Head of caudate nucleus (tissue), 42 donors: ENCODE results near the gene PROX1.
A peak's percentile ranks its signal among the peaks of the same experiment; 100 is the strongest.

ENCODE experiments used
- DNase-seq, 42 donors: peaks; one replicate each; pipeline versions ENCODE4 v3.0.0 to v3.0.0-alpha.2; 2020 to 2021; ENCODE audit warnings: mixed read lengths in 7 of 42
- intact Hi-C: fragments of 100-400 bp; cut with DNase I; formaldehyde crosslinking; loops from one replicate; pipeline ENCODE4 v1.15.0; 2022

The PROX1 gene, protein sequence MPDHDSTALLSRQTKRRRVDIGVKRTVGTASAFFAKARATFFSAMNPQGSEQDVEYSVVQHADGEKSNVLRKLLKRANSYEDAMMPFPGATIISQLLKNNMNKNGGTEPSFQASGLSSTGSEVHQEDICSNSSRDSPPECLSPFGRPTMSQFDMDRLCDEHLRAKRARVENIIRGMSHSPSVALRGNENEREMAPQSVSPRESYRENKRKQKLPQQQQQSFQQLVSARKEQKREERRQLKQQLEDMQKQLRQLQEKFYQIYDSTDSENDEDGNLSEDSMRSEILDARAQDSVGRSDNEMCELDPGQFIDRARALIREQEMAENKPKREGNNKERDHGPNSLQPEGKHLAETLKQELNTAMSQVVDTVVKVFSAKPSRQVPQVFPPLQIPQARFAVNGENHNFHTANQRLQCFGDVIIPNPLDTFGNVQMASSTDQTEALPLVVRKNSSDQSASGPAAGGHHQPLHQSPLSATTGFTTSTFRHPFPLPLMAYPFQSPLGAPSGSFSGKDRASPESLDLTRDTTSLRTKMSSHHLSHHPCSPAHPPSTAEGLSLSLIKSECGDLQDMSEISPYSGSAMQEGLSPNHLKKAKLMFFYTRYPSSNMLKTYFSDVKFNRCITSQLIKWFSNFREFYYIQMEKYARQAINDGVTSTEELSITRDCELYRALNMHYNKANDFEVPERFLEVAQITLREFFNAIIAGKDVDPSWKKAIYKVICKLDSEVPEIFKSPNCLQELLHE

DNA sequence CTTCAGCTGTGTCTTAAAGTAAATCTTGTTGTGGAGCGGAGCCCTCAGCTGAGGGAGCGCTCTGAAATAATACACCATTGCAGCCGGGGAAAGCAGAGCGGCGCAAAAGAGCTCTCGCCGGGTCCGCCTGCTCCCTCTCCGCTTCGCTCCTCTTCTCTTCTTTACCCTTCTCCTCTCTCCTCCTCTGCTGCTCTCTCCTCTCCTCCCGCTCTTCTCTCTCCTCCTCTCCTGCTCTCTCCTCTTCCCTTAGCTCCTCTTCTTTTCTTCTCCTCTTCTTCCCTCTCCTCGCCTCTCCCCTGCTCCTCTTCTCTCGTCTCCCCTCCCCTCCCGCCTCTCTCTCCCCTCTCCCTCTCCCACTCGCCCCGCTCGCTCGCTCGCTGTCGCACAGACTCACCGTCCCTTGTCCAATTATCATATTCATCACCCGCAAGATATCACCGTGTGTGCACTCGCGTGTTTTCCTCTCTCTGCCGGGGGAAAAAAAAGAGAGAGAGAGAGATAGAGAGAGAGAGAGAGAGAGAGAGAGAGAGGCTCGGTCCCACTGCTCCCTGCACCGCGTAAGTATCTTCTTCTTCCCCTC is at the start of gene PROX1:
Gene PROX1, plus strand, starts transcription at position 47 of the 580 bp plus-strand sequence. CDS start 8,563 bp downstream, outside the sequence.
- DNase-seq, result peak in 9 of 42 donors; percentile 34 to 91 (median 79)
- intact Hi-C loops, result loop anchor here (10.0 kb wide), 1 partner anchor 103 kb away; no protein-coding TSS in a partner anchor

DNA sequence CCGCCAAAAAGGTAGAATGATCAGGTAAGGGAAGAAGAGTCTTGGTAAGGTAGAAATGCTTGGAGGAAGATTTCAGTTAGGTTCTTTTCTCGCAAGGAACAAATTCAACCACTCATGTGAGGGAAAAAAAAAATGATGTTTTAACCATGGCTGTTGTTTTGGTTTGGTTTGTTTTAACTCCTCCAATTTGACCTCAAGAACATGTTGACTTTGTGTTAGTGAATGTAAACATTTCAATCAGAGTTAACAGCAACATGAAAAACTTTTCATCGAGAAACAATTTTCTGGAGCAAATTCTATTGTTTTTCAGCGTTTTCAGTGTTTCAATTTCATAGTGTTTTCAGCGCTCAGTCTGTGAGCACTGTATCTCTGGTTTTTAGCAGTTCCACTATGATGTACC is 49.0 kb upstream of the PROX1 start:
- intact Hi-C loops, result no loop called here
- DNase-seq, result no peak

DNA sequence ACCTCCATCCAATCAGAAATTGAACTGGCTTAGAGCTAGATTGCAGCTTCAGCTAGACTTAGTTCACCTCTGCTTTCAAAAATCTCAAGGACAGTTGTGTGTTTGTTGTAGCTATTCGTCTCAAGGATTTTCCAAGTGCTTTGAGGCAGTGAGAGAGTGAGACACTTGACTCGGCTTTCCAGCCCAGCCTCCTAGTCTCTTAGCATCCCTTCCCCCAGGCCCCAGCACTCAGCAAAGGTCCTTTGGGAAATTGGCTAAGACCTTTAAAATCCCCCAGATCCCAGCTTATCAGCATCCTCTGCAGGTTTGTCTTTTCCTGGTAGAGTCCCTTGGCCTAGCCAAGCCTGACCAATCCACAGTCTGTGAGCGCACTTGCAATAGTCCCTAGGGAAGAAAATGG is 47.9 kb upstream of the PROX1 start:
- DNase-seq, result no peak
- intact Hi-C loops, result no loop called here

DNA sequence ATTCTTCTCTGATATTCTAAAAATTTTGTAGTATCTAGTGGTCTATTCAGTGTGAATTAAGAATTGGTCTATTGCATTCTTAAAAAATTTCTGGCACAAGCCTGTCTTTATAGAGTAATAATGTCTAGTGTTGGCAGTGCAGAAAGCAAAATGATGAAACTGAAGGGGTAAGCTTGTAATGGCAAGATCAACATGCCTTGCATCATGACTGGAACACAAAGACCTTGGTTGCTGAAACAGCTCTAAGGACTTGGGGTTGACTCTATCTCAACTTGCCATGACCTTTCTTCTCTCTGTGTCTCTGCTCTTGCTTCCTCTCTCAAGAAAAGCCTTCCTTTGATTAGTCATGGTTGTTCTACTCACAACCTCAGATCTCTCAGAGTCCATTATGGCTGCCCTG is 46.8 kb upstream of the PROX1 start:
- intact Hi-C loops, result no loop called here
- no peak for DNase-seq

DNA sequence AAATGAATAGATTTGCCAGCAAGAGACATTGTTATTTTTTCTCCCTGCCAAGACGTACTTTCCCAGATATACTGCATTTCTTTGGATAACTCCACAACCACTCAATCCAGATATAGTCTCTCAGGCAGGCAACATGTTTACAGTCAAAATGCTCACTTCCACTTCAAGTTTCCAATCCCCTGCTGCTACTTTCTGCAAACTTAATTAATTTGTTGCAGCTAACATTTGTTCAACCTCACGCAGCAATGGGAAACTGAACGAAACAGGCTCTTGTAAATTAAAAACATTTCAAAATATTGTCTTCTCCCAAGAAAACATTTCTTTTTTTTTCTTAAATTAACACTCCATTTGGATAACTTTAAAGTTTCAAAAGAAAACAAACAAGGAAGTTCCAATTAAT is 45.7 kb upstream of the PROX1 start:
- DNase-seq, result no peak
- intact Hi-C loops, result no loop called here

DNA sequence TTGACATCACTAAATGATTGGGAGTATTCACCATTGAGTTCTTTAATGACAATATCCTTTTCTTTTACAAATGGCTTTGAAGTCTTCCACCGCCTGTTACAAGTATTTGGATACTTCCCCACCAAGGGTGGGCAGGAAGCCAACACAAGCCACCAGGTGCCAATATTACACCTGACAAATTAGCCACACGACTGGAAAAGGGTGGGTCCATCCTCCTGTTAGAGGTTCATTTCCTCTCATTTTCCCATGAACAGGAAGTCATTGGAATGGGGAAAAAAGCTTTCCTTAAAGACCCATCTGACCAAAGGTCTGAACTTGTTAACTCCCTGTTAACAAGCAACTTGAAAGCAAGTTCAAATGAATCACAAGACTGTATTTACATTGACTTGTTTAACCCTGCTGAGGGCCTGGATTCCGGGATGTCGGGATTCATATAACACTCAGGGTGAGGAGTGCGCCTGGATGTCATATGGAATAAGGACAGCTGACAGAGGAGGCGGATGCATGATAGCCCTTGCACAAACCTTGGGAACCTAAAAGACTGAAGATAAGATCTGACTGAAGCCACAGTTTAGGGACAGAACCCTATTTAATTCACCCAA is 40.5 kb upstream of the PROX1 start:
- no peak for DNase-seq
- intact Hi-C loops, result no loop called here

DNA sequence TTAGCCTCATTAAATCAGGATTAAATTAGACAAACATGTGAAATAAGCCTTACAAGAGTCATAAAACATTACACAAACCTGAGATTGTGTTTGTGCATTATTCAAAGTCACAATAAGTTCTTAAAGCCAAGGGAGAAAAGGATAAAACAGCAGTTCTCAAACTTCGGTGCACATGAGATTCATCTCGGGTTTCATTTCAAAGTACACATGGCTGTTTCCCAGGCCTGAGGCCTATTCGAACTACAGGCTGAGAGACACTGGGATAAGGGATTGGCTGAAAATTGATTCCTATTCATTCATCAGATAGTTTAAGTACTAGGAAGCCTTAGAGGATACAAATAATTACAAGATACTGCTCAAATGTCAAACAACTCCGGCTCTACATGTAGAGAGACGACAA is 35.9 kb upstream of the PROX1 start:
- DNase-seq, result no peak
- intact Hi-C loops, result no loop called here

DNA sequence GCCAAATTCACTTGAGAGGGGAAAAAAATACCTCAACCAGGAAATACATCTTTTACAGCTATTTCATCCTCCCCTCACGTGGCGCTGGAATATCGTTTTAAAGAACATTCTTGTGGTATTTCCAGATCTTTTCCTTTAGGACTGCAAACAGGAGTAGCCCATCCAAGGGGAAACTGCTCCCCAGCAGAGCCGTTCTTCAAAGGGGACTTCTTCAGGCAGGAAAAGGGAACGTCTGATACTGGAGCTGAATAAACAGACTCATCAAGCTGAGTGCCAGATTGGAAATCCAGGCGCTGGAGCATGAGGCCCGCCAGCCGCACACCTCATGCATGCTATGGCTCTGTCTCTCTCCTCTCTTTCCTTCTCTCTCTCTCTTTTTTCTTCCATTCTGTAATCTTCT is 34.0 kb upstream of the PROX1 start:
- intact Hi-C loops, result no loop called here

DNA sequence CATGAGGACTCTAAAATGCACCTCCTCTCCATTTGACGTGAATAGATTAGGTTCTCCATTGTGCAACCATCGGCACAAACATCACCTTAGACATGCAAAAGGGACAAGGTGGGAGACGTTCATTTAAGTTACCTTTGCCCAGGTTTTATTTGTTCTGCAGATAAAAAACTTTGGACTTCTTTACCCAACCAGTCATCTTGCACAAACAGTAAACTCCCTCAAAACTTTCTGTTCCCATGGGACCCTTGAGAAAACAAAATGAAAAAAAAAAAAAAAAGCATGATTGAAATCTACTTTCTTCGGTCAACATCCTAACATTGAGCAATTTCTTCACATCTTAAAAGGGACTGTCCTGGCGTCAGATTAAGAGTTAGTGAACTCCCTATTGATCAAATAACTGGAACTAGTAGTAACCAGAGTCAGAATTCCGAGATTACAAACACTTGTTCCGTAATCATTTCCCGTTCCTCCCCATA is 31.4 kb upstream of the PROX1 start:
- intact Hi-C loops, result no loop called here
- no peak for DNase-seq

More for the DNA sequence above, 34.0 kb upstream of the PROX1 start:
- DNase-seq, result no peak

DNA sequence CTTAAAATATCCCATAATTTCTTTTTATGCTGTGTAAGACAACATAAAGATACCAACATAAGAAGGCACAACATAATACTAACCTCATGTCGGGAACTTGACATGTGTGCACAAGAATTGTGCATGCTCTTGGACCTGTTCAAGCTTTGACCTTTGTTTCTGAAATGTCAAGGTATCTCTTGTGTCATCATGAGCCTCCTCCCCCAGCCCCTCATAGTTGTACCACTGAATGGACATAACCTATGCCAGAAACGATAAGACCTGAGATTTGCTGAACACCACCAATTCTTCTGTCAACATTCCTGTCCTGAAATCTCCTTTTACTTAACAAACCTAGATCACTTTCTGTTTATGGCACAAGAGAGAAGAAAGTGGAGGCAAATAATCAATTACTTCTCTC is 29.4 kb upstream of the PROX1 start:
- no peak for DNase-seq
- intact Hi-C loops, result no loop called here

DNA sequence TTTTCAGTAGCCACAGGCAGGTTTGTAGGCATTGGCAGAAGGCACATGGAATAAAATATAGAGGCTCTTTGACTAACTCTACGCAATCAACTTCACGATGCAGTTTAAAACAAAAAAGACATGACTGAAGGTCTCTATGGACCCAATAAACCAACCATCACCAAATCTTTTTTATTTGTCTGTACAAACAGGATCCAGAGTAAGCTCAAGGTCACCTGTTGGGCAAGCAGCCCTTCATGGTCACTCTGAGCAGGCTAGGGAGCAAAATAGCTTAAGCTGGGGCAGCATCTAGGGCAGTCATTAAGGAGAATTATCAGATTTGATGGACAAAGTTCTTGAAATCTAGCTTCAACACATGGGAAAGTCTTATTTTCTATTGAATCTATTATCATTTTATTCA is 26.8 kb upstream of the PROX1 start:
- intact Hi-C loops, result no loop called here
- no peak for DNase-seq

DNA sequence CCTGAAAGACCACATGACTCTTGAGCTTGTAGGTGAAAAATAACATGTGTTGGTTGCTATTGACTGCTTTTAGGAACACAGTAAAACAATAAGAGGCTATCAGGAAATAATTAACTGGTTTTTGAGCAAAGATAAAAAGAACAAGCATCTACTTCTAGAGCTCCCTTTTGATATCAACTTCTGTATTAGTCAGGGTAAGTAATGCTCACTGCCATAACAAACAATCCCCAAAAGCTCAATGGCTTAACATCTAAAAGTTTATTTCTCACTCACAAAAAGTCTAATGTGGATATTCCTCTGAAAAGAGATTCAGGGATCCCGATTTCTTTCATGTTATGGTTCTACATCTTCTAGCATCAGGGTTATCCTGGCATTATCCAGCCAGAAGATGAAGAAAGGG is 25.3 kb upstream of the PROX1 start:
- intact Hi-C loops, result no loop called here
- no peak for DNase-seq

DNA sequence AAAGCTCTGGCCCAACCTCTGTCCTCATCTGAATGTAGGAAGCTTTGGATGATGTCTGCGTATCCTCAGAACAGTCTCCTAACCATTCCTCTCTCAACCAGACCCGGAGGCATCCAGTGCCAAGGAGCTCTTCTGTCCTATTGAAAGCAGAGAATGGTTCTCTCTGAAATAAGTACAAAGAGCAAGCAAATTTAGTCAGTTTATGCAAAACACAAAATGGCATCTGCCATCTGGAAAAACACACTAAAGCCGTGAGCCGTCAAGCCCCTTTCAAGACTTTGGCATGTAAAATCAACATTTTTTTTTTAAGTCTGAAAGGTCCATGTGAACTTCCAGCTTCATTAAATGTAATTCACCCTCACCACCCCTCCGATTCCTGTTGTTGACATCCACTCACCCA is 21.7 kb upstream of the PROX1 start:
- no peak for DNase-seq
- intact Hi-C loops, result no loop called here

DNA sequence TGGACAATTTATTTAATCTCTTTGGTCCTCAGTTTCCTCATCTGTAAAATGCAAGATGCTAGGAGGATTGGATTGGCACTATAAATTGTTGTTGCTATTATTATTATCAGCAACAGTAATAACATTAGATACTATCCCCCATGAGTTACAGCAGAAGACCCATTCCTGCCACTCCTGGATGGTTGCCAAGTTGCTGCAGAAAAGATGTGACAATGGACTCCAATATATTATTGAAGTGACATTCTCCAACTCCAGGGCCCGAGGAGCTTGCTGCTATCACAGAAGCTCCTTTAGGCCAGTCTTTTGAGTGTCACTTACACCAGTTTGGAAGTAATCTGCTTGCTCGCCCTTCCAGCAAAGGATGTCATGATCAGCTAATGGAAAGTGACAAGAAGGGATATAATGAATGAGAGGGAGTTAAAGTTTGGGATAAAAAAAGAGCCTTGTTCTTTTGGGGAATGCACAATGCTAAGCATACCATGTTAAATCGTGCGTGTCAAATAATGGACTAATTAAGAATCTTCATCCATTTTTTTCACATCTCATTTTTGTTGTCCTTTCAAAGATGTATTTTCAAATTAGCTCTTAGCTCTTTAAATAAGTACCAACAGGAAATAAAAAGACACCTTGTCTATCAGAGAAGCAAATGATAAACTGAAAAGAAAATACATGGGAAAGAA is 19.5 kb upstream of the PROX1 start:
- intact Hi-C loops, result no loop called here
- DNase-seq, result no peak

DNA sequence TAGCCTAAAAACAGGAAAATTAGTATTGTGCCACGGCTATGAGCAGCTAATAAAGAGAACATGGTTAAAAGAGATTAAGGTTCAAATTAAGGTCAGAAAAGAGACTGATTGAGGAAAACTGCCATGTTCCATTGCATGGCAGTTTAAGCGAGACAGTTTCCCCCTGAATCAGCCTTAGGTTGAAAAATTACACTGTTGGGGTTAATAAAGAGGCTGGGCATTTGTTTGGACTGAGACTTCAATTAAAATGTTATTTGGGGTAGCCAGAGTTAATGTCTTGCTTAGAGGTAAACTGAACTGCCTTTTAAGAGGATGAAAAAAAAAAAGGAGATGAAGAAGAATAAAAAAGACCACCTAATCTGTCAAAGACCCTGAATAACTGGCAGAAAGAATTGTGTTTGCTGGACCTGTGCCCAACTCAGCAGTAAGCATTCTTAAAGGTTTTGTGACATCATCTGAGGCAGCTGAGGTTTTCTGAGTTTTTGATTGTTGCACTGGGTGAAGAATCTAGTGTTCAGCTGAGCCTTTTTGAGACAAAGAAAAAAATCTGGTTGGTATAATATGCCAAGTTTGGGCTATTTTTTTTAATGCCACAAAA is 17.7 kb upstream of the PROX1 start:
- intact Hi-C loops, result no loop called here
- no peak for DNase-seq

DNA sequence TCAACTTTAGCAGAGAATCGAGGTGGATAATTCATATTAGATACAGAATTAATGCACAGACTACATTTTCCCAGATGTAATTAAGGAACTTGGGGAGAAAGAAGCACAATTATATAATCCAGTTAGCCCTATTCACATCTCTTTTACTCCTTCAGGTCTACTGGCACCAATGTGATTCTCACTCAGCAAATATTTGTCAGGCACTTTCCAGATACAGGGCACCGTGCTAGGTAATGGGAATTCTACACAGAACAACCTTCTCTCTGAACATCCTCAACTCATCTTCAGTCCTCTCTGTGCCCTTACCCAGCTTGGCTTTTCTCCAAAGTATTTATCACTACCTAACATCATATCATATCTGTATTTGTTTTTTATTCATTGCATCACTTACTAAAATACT is 15.6 kb upstream of the PROX1 start:
- no peak for DNase-seq
- intact Hi-C loops, result no loop called here

DNA sequence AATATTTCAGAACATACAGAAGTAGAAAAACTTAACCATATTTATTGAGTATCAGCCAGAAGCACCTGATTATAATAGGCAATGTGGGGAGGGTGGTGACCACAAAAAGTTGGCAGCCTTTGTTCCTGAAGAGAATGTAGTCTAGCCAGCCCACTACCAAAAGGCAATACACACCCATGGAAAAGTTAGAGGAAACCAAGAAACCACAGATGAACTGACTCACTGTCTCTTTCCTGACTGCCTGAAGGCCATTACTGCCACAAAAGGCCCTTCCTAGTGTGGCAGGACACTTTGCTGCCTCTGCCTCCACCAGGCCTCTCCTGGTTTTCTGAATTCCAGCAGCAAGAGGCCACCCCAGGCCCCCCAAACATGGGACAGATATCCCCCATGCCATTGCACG is 14.6 kb upstream of the PROX1 start:
- DNase-seq, result no peak
- intact Hi-C loops, result no loop called here

DNA sequence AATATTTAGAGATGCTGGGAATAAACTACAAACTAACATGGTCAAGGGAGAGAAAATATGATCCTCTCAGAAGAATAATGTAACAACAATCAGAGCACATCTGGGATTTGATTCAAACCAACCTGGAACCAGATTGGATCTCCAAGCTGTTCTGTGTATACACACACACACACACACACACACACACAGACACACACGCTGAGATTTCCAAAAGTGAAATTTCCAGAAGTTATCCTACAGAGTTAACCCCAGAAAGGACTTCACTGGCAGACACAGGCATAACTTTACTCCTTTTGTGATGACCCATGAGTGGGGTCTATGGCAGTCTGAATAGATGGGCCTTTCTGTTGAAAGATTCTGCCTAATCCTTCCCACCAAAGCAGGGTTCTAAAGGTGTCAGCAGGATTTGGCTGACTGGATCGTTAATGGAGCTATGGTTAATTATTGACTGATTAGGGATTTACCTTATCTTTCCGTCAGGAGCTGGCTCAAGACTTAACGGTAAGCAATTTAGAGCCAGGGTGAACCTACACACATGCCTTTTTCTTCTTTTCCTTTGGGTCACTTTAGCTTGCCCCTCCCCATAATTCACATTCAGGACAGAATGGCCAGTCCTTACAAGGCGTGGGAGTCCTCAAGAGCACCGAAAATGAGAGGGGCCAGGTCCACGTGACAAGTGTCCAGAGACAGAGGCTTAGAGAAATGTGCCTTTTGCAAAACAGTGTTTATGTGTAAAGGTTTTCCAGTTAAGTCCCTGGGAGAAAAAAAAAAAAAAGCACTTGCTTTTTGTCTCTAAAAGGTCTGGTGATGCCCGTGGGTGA is 10.9 kb upstream of the PROX1 start:
- intact Hi-C loops, result no loop called here
- no peak for DNase-seq
